ENCODE data around the gene DHDDS. TPM values are rescaled to one million over a fixed set of nuclear protein-coding genes. Genes with fewer than 3 reads are reported as not detected.

Gene DHDDS
- total RNA-seq, 4 donors from 2014 or later, result 35.6 to 55.8 (median 45.3) TPM

- TF ChIP-seq CTCF (IDR thresholded peaks at IDR 0.05), result no peak
- TF ChIP-seq POLR2AphosphoS5 (IDR thresholded peaks at IDR 0.05), result no peak
- TF ChIP-seq POLR2A (IDR thresholded peaks at IDR 0.05), result no peak
- TF ChIP-seq EP300 (IDR thresholded peaks at IDR 0.05), result no peak
- Histone ChIP-seq H3K27me3 (peaks cover 64% of the 10 kb centered on the region), H3K36me3 (no peaks in the 10 kb centered on the region), H3K4me1 (peaks cover under 1% of the 10 kb centered on the region), H3K4me3 (no peak overlapping the region), H3K27ac (no peak overlapping the region), H3K9me3 (no peaks in the 10 kb centered on the region)
- 12% methylated on average over 15 of the region's 20 CpGs for WGBS
- no peak for DNase-seq (ENCODE audit: low spot score in 2 of 2)
These were observed 20.5 kb upstream of the DHDDS start for GRCh38 chr1:26411624-26412074.

GRCh38 chr1:26412180-26412840 lies 19.8 kb upstream of the DHDDS start:
- H3K36me3 ChIP-seq, result no peaks in the 10 kb centered on the region

GRCh38 chr1:26413031-26413430 lies 19.1 kb upstream of the DHDDS start:
- H3K4me1 ChIP-seq, result peaks cover 12% of the 10 kb centered on the region
- H3K27ac ChIP-seq, result no peak overlapping the region
- no peaks in the 10 kb centered on the region for H3K36me3 ChIP-seq
- no peak for DNase-seq (ENCODE audit: low spot score in 2 of 2)
- peaks cover 64% of the 10 kb centered on the region for H3K27me3 ChIP-seq
- WGBS, result 5% methylated on average over 1 of the region's 1 CpG
- no peak overlapping the region for H3K4me3 ChIP-seq
- H3K9me3 ChIP-seq, result no peaks in the 10 kb centered on the region
- TF ChIP-seq EP300 (IDR thresholded peaks at IDR 0.05) (no peak), POLR2AphosphoS5 (IDR thresholded peaks at IDR 0.05) (no peak), CTCF (IDR thresholded peaks at IDR 0.05) (no peak), POLR2A (IDR thresholded peaks at IDR 0.05) (no peak)

More at GRCh38 chr1:26412180-26412840, 19.8 kb upstream of the DHDDS start:
- TF ChIP-seq POLR2AphosphoS5 (IDR thresholded peaks at IDR 0.05) (no peak), CTCF (IDR thresholded peaks at IDR 0.05) (no peak), EP300 (IDR thresholded peaks at IDR 0.05) (no peak), POLR2A (IDR thresholded peaks at IDR 0.05) (no peak)
- Histone ChIP-seq H3K4me3 (no peak overlapping the region), H3K27ac (no peak overlapping the region), H3K27me3 (peaks cover 64% of the 10 kb centered on the region), H3K9me3 (no peaks in the 10 kb centered on the region), H3K4me1 (peaks cover 7% of the 10 kb centered on the region)
- DNase-seq (ENCODE audit: low spot score in 2 of 2), result no peak
- 7% methylated on average over 3 of the region's 9 CpGs for WGBS

- Histone ChIP-seq H3K9me3 (no peaks in the 10 kb centered on the region), H3K36me3 (no peaks in the 10 kb centered on the region), H3K4me3 (no peak overlapping the region), H3K4me1 (peaks cover 12% of the 10 kb centered on the region), H3K27ac (no peak overlapping the region), H3K27me3 (peaks cover 34% of the 10 kb centered on the region)
- DNase-seq (ENCODE audit: low spot score in 2 of 2), result peak; percentile 80 to 87
- WGBS, result 12% methylated on average over 9 of the region's 9 CpGs
- TF ChIP-seq EP300 (IDR thresholded peaks at IDR 0.05) (no peak), CTCF (IDR thresholded peaks at IDR 0.05) (peak; percentile 54 to 87)
These were observed 14.9 kb upstream of the DHDDS start for GRCh38 chr1:26417111-26417759.

GRCh38 chr1:26418865-26419349 lies 13.2 kb upstream of the DHDDS start:
- WGBS, result 50% methylated on average over 4 of the region's 5 CpGs
- Histone ChIP-seq H3K36me3 (no peaks in the 10 kb centered on the region), H3K9me3 (no peaks in the 10 kb centered on the region), H3K27me3 (peaks cover 18% of the 10 kb centered on the region), H3K4me1 (peaks cover 12% of the 10 kb centered on the region), H3K4me3 (no peak overlapping the region), H3K27ac (no peak overlapping the region)
- no peak for TF ChIP-seq POLR2A (IDR thresholded peaks at IDR 0.05)
- no peak for TF ChIP-seq CTCF (IDR thresholded peaks at IDR 0.05)
- no peak for TF ChIP-seq POLR2AphosphoS5 (IDR thresholded peaks at IDR 0.05)
- no peak for DNase-seq (ENCODE audit: low spot score in 2 of 2)
